HG02970 (cell line): Measurements from ENCODE around the gene PATE3.

Source experiments
- ATAC-seq: cut with Tn5 transposase; IDR thresholded peaks from one replicate; pipeline ENCODE4 v1.9.1; 2021; ENCODE audit warnings: mild to moderate bottlenecking, moderate library complexity, moderate number of reproducible peaks; ENCODE audit not compliant: unreplicated experiment, low FRiP score

The PATE3 gene

GRCh38 chr11:125787827-125788226, at the start of gene PATE3:
Gene PATE3 (plus strand): TSS chr11:125788127. CDS start chr11:125788152, 25 bp downstream.
- no peak for ATAC-seq

GRCh38 chr11:125740617-125741016, 47.3 kb upstream of the PATE3 start:
- ATAC-seq = no peak

- ATAC-seq = no peak
These were observed 44.2 kb upstream of the PATE3 start for GRCh38 chr11:125743681-125744080.

- no peak for ATAC-seq
These were observed 41.9 kb upstream of the PATE3 start, which contains the start of gene PATE1 for GRCh38 chr11:125745979-125746378. Gene PATE1 (plus strand): TSS chr11:125746279. CDS start chr11:125746305, 26 bp downstream.

GRCh38 chr11:125750629-125751028, 37.3 kb upstream of the PATE3 start:
- ATAC-seq = no peak

- no peak for ATAC-seq
These were observed 31.9 kb upstream of the PATE3 start for GRCh38 chr11:125756050-125756449.

- ATAC-seq = no peak
These were observed 25.5 kb upstream of the PATE3 start for GRCh38 chr11:125762445-125762844.

- no peak for ATAC-seq
These were observed 24.4 kb upstream of the PATE3 start for GRCh38 chr11:125763483-125763882.

GRCh38 chr11:125766251-125766650, 21.7 kb upstream of the PATE3 start:
- ATAC-seq = no peak

GRCh38 chr11:125768336-125769046, 19.4 kb upstream of the PATE3 start:
- ATAC-seq = no peak

GRCh38 chr11:125770583-125770982, 17.3 kb upstream of the PATE3 start:
- ATAC-seq = no peak

- ATAC-seq = no peak
These were observed 15.0 kb upstream of the PATE3 start for GRCh38 chr11:125772834-125773505.

GRCh38 chr11:125773516-125773915, 14.4 kb upstream of the PATE3 start:
- no peak for ATAC-seq

GRCh38 chr11:125777309-125777708, 10.6 kb upstream of the PATE3 start:
- ATAC-seq = no peak

GRCh38 chr11:125778728-125779127, 9.2 kb upstream of the PATE3 start, which contains the start of gene PATE2:
Gene PATE2 (minus strand): TSS chr11:125778828. CDS start chr11:125778773, 55 bp downstream.
- ATAC-seq = no peak

GRCh38 chr11:125784678-125785077, 3.2 kb upstream of the PATE3 start:
- no peak for ATAC-seq

- no peak for ATAC-seq
These were observed 2.9 kb downstream of the PATE3 start for GRCh38 chr11:125790825-125791224.

- no peak for ATAC-seq
These were observed 9.7 kb downstream of the PATE3 start for GRCh38 chr11:125797641-125798040.

- ATAC-seq = no peak
These were observed 11.9 kb downstream of the PATE3 start for GRCh38 chr11:125799808-125800207.

GRCh38 chr11:125802387-125802786, 14.5 kb downstream of the PATE3 start:
- ATAC-seq = no peak

- no peak for ATAC-seq
These were observed 20.0 kb downstream of the PATE3 start for GRCh38 chr11:125807909-125808308.

- no peak for ATAC-seq
These were observed 45.1 kb downstream of the PATE3 start, which contains the start of gene PATE4 for GRCh38 chr11:125833016-125833415. Gene PATE4 (plus strand): TSS chr11:125833316. CDS start chr11:125833360, 44 bp downstream.
